ENCODE data around the gene PTPRD. TPM values are rescaled to one million over a fixed set of nuclear protein-coding genes. Genes with fewer than 3 reads are reported as not detected.

PTPRD gene
- total RNA-seq, 1 donor from 2014 or later: 15.6 TPM

DNA sequence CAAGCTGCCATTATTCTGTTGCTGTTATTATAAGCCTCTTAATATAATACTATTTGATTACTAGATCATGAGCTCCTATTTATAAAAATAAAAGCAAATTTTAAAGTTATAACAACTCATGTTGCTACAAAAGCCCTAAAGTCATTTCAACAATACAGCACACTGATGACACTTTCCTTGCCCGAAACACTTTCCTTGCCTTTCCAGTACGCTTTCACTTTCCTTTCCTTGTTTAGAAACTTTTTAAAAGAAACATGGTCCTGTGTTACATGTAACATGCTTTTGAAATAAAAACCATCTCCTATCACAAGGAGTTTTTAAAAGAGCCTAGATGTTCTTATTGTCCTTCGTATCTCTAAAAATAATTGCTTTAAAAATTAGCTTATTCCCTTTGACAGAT is 688.4 kb downstream of the PTPRD start:
- no peaks in the 10 kb centered on the region for H3K9me3 ChIP-seq (replicated peaks)
- H3K4me3 ChIP-seq: no peak overlapping the region
- H3K36me3 ChIP-seq: no peaks in the 10 kb centered on the region
- no peak for DNase-seq
- no peaks in the 10 kb centered on the region for H3K27me3 ChIP-seq (ENCODE audit: low read depth)
- no peaks in the 10 kb centered on the region for H3K4me1 ChIP-seq
- TF ChIP-seq CTCF (IDR thresholded peaks at IDR 0.05; ENCODE audit: borderline replicate concordance): no peak
- intact Hi-C loops (cut with micrococcal nuclease): no loop called here
- no peak overlapping the region for H3K27ac ChIP-seq (replicated peaks)

- H3K4me1 ChIP-seq: no peaks in the 10 kb centered on the region
- intact Hi-C loops (cut with micrococcal nuclease): no loop called here
- H3K9me3 ChIP-seq (replicated peaks): no peaks in the 10 kb centered on the region
- no peaks in the 10 kb centered on the region for H3K36me3 ChIP-seq
- no peak overlapping the region for H3K4me3 ChIP-seq
- H3K27ac ChIP-seq (replicated peaks): no peak overlapping the region
- DNase-seq: no peak
- H3K27me3 ChIP-seq (ENCODE audit: low read depth): no peaks in the 10 kb centered on the region
- no peak for TF ChIP-seq CTCF (IDR thresholded peaks at IDR 0.05; ENCODE audit: borderline replicate concordance)
Measured at GRCh38 chr9:9921805-9922204, 691.0 kb downstream of the PTPRD start.

DNA sequence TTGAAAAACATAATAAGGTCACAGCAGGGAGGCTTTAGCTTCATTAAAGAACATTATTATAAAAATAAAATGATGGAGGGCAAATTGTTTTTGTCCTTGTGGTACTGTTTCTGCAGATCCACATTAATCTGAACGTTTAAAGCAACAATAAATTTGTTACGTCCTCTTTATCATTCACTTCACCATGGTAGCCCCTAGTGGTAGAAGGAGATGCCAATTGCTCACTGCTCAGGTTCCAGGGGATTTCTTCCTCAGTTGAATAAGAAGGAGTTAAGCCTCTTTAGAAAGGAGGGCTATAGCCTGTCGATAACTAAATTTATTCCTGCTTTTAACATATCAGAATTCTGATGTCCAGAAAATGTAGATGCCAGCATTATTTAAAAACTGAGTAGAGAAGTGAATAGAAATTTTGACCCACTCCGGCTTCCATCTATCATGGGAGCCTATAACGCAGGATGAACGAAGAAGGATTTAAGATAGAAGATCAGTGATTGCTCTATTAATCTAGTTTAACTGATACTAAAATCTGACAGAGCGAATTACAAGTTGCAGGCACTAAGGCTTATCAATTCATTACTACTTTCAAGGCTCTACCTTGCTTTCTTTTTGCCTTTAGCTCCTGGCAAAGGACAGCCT is 692.3 kb downstream of the PTPRD start:
- H3K9me3 ChIP-seq (replicated peaks): peaks cover 12% of the 10 kb centered on the region
- no peaks in the 10 kb centered on the region for H3K36me3 ChIP-seq
- no peak for DNase-seq
- intact Hi-C loops (cut with micrococcal nuclease): no loop called here
- H3K4me1 ChIP-seq: no peaks in the 10 kb centered on the region
- no peaks in the 10 kb centered on the region for H3K27me3 ChIP-seq (ENCODE audit: low read depth)
- TF ChIP-seq CTCF (IDR thresholded peaks at IDR 0.05; ENCODE audit: borderline replicate concordance): no peak
- no peak overlapping the region for H3K27ac ChIP-seq (replicated peaks)
- no peak overlapping the region for H3K4me3 ChIP-seq

DNA sequence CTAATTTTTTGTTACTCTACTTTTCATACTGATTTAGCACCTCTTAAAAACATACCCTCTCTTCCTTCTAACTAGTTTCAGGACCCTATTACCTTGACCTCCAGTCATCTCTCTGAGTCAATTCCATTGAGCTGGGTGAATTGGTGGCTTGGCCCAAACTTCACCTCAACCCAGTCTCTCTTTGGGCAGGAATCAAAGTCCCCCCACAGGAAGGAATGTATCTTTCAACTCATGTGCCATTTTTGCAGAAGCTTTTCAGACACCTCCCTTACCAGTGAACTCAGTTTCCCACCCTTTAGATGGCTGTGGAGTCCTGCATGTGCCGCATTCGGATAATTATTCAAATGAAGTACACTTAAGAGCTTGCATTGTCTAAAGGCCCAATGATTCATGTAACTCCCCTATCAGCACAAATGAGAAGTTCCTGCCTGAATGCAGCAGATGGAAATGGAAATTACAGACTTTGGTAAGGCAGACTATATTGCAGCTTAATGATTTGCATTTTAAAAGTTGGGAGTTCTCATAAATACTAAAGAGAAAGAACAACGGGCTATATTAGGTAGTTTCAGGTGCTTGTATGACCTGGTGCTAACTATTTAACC is 693.5 kb downstream of the PTPRD start:
- no peaks in the 10 kb centered on the region for H3K27me3 ChIP-seq (ENCODE audit: low read depth)
- intact Hi-C loops (cut with micrococcal nuclease): no loop called here
- H3K27ac ChIP-seq (replicated peaks): no peak overlapping the region
- H3K9me3 ChIP-seq (replicated peaks): peaks cover 24% of the 10 kb centered on the region
- no peaks in the 10 kb centered on the region for H3K36me3 ChIP-seq
- H3K4me1 ChIP-seq: no peaks in the 10 kb centered on the region
- DNase-seq: no peak
- no peak for TF ChIP-seq CTCF (IDR thresholded peaks at IDR 0.05; ENCODE audit: borderline replicate concordance)
- H3K4me3 ChIP-seq: no peak overlapping the region

DNA sequence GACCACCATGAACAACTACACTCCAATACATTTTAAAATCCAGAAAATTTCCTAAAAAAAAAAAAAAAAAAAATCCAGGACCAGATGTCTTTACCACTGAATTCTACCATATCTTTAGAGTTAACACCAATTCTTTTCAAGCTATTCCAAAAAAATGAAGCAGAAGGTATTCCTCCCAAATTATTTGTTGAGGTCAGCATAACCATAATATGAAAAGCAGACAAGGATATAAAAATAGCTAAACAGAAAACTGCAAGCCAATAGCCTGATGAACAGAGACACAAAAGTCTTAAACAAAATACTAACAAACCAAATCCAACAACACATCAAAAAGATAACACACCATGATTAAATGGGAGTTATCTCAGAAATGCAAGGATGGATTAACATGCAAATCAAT is 695.4 kb downstream of the PTPRD start:
- no peak for TF ChIP-seq CTCF (IDR thresholded peaks at IDR 0.05; ENCODE audit: borderline replicate concordance)
- H3K36me3 ChIP-seq: no peaks in the 10 kb centered on the region
- peaks cover 25% of the 10 kb centered on the region for H3K9me3 ChIP-seq (replicated peaks)
- no peak overlapping the region for H3K27ac ChIP-seq (replicated peaks)
- no peak overlapping the region for H3K4me3 ChIP-seq
- DNase-seq: no peak
- intact Hi-C loops (cut with micrococcal nuclease): no loop called here
- no peaks in the 10 kb centered on the region for H3K27me3 ChIP-seq (ENCODE audit: low read depth)
- H3K4me1 ChIP-seq: no peaks in the 10 kb centered on the region
